Activated CD8-positive, alpha-beta memory T cell treated with anti-CD3 and anti-CD28 coated beads, Interleukin-2, amount 50 U/mL, for 4 hours (primary cell): ENCODE measurements around the gene KDM3B.
A peak's percentile ranks its signal among the peaks of the same experiment; 100 is the strongest.
"Not testable (repeated sequence)": the region's sequence is repeated elsewhere in the genome, so short reads cannot be mapped to it uniquely, and the experiment has no call there.

Experiments used
- DNase-seq: peaks from one replicate; pipeline ENCODE4 v3.0.0-alpha.2; 2020

Gene KDM3B

DNA sequence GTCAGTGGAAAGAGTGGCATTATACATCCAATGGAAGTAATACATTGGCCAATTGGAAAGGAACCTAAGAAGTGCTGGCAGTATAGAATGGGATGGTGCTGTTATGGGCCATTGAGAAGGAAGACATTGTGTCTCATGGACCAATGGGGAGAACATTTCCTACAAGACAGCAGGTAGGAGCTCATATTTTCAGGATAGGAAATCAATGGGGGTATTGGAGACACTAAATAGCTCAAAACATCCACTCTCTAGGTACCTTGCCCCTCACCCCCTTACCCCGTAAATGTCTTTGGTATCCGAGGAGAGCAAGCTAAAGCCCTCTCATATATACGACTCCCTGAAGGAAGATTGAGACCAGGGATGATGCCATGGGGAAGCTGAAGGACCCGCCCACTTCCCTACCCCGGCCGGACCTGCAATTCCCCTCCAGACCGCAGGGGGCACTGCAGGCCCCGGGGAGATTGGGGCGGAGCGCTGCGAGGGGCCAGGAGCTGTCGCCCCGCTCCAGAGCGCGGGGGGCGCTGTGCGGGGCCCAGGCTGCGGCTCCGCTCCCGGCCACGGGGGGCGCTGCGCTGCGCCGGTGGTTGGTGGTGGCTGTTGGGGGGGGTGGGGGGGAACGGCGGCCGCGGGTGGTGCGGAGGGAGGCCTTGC, at the start of gene KDM3B:
Gene KDM3B, plus strand, starts transcription at position 615 of the 651 bp plus-strand sequence. CDS start 111 bp downstream, outside the sequence.
- DNase-seq, result peak; percentile 91

DNA sequence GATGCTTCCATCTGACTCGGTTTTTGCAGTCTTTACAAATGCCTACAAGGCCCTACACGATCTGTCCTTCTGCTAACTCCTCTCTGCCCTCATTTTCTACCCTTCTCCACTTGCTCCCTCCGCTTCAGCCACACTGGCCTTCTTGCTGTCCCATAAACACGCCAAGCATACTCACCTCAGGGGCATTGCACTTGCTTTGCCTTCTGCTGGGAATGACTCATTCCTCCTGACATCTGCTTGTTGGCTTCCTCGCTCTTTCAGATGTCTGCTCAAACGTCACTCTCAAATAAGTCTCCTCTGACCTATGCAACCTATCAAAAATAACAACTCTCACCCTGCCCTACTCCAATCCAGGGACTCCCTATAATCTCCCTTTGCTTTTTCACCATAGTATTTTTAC, 49.1 kb upstream of the KDM3B start:
- DNase-seq, result no peak

DNA sequence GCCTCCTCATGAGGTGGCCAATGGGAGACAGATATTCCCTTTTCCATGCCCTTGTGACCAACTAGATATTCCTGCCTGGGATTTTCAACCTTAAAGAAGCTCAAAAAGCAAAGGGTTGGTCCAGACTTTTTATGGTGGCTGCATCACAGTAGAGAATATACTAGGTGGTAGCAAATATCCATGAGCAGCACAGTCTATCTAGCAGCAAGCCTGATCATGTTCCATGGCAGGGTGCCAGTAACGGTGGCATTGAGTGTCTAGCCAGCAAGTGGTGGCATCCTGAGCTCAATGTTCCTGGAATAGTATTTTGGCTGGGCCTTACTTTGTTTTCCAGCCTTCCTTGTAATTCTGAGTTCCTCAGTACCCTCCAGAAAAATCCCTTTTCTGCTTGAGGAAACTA, 46.7 kb upstream of the KDM3B start:
- no peak for DNase-seq

GRCh38 chr5:138315751-138316278, 36.7 kb upstream of the KDM3B start:
- no peak for DNase-seq

- DNase-seq, result no peak
Measured at GRCh38 chr5:138316355-138316754, 36.1 kb upstream of the KDM3B start.

DNA sequence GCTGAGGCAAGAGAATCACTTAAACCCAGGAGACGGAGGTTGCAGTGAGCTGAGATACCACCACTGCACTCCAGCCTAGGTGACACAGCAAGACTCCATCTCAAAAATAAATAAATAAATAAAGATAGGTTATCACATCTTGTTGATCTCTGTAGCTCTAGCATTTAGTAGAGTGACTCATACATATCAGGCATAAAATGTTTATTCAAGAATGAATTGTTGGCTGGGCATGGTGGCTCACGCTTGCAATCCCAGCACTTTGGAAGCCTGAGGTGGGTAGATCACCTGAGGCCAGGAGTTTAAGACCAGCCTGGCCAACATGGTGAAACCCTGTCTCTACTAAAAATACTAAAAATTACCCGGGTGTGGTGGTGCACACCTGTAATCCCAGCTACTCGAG, 34.3 kb upstream of the KDM3B start:
- DNase-seq, result not testable (repeated sequence)

DNA sequence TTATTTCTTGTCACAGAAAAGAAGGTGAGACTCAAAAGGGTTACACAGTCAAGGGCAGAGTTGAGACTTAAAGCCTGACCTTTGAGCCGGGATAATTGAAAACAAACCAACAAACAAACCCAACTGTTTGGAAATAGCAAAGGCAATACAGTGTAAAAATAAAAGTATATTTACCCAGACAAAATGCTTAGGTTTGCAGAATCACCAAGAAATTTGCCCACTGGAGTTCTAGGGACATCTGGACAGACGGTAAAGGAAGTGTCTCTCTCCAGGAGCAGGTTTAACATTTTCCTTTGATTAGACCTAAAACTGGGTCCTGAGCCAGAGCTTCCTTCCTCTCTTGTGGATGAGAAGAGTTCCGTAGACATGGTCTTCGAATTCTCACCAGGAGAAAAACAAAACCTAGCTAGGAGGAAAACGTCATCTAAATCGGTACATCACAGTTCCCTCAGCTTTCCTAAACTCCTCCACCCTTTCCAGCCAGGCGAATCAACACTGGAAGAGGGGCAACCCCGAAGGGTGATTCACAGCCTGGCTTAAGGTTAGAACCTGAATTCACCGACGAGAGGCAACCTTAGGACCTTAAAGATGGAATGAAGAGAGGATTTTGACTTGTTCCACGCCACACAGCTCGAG, 21.6 kb upstream of the KDM3B start:
- no peak for DNase-seq

DNA sequence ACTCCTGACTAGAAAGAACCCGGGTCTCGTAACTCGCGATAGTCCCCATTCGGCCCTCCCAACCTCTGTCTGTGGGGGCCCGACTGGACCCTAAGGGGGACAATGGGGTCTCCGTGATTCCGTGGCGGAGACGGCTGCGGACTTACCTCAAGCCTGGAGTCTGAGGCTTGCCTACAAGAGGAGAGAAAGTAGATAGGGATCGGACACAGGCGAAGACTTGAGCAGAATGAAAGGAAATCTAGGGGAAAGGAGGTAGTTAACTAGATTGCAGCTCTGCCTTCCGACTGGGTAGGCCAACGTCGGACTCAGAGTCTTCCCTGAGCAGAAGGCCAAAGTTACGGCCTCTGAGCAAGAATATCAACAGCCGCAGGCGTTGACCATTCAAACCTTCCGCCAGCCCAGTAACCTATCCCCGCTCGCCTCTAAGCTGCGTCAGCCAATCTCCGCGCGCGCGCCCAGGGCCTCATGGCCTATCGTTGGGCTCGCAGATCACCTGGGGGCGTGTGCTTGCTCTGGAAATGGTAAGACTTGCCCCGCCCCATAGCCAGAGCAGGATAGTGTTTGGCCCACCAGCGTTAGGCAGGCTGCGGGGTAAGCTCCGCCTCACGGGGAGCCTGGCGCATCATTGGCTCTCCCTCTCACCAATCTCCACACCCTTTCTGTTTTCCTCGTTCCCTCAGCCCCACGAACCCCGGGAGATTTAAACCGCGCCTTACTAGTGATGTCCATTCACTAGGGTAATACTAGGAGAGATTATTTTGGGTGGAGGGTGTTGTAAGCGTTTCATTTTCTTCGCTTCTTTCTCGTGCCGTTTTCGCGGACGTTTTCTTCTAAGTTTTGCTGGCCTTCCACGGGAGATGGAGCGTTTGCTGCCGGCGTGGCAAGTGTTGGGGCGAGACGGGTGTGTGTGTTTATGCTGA, 20.8 kb upstream of the KDM3B start, which contains the start of gene CDC25C:
Gene CDC25C, minus strand, starts transcription at position 356 of the 920 bp plus-strand sequence. CDS start 624 bp downstream, outside the sequence.
- DNase-seq, result peak; percentile 93

DNA sequence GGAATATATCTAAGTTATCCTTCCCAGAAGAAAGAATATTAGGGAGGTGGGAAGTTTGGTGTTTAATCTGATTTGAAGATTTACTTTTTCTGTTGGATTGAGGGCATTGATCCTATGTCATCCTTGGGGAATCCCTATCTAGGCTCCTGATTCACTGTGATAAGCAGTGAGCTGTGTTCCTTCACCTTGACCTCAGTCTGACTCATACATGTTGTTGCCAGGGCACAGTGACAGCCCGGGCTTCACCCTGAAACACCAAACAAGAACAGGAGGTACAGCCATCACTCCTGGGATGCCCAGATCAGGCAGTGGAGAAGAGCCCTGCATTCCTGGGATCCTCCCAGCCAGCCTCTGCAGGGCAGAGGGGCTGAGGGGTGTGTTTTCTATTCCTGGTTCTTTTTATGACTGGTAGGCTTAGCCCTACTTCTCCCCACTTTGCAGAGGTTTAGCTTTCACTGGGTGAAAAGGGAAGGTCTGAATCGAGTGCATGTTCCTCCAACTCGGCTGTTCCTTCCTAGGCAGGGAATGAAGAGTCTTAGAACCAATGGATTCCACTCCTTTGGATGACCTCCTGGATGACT, 17.5 kb upstream of the KDM3B start:
- no peak for DNase-seq

DNA sequence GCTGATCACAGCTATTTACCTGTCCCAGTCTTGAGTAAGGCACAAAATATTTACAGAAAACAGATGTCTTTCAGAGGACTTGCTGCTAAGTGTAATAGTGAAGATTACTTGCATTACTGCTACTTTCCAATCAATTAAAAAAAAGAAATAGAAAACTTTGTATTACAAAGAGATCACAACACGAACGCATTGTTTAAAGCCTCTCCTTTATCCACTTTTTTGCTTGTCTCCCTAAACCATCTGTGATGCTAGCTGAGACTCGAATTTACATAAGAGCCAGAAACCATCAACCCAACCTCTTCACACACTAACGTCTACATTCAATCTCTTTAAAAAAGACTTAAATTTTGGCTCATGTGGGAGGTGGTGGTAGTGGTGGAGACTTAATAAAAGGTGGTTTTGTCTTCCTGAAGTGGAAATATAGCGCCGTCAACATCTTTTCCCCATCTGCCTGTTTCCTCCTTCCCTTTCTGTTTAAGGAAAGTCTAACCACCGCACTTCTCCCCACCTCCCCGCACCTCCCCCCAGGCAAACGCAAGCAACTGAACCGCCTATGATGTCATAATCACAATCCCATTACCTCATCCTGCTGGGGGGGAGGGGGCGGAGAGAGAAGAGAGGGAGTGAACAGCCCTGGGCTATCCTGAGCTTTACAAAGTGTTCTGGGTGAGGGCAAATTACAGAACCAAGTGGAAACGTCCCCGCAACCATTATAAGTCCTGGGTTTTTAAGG, 15.4 kb upstream of the KDM3B start:
- no peak for DNase-seq

GRCh38 chr5:138337685-138338410, 14.6 kb upstream of the KDM3B start, which contains the start of gene FAM53C:
TSS of gene FAM53C (plus strand) at chr5:138338266. CDS start at chr5:138341336, 3,070 bp downstream.
- peak; percentile 90 for DNase-seq

DNA sequence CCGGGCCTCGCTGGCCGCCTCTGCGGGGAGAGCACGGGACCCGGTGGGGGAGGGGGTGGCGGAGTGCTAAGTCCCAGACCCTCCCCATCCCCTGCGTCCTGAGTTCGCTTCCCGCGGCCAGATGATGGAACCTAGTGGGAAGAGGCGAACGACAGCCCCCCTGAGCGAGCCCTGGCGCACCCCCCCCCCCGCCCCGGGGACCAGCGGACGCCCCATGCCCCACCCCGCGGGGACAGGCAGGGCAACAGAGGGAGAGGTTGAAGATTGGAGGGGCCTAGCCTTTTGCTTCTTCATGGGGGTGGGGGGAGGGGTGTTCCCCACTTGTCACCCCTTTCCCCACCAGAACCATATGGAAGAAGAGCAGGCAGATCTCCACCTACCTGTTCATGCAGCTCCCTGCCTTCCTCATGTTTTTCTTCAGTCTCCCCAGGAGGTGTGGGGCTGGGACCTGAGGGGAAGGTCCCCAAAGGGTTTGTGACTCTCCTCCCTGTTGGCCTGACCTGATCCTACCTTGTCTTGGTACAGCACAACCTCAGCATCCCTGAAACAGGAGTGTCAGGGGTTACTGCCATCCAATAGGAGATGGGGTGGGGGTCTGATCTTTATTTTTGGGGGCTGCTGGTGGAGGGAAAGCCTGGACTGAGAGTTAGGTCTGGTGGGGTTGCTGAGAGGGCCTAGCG, 13.9 kb upstream of the KDM3B start:
- DNase-seq, result no peak

DNA sequence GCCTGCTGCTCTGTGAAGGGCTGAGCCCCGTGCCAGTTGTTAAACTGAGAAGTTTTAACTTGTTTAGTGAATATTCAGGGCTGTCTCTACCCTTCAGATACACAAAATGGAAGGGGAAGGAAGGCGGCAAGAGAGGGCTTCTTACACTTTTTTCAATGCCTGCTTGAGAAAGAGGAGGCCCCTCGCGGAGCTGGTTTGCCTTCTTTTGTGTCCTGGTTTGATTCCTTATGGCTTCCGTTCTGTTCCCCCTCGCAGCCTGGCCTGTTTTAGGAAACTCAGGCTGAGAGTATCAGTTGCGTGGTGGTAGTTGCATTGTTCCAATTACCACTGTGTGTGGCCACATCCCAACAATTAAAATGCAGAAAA, 13.4 kb upstream of the KDM3B start:
- no peak for DNase-seq

GRCh38 chr5:138339464-138339863, 13.0 kb upstream of the KDM3B start:
- DNase-seq, result no peak

GRCh38 chr5:138340008-138340407, 12.5 kb upstream of the KDM3B start:
- DNase-seq, result no peak

DNA sequence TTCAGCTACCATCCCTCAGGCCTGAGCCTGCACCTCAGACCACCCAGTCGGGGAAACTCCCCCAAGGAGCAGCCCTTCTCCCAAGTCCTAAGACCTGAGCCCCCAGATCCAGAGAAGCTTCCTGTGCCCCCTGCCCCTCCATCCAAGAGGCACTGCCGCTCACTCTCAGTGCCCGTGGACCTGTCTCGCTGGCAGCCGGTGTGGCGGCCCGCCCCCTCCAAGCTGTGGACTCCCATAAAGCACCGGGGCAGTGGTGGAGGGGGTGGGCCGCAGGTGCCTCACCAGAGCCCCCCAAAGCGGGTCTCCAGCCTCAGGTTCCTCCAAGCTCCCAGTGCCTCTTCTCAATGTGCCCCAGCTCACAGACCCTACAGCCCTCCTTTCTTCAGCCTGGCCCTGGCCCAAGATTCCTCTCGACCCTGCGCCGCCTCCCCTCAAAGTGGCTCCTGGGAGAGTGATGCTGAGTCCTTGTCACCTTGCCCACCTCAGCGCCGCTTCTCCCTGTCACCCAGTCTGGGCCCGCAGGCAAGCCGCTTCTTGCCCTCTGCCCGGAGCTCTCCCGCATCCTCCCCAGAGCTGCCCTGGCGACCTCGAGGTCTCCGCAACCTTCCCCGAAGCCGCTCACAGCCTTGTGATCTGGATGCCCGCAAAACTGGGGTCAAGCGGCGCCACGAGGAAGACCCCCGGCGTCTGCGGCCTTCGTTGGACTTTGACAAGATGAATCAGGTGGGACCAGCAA, 7.4 kb upstream of the KDM3B start:
- no peak for DNase-seq

GRCh38 chr5:138346889-138347288, 5.6 kb upstream of the KDM3B start:
- no peak for DNase-seq

GRCh38 chr5:138349852-138350562, 2.5 kb upstream of the KDM3B start:
- no peak for DNase-seq

DNA sequence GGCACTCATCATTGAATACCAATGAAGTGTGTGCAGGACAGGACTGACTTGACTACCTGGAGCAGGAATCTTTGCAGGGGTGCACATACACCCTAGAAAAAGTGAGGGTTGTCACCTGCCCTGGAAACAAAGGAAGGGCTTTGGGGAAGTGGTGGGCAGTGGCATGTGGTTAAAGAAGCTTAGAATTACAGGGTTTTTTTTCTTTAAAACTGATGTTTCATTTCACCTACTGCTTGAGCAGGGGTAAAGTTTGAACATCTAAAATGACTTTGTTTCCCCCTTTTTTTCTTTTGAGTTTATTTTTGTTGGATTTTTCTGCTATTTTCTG, 2.0 kb upstream of the KDM3B start:
- no peak for DNase-seq

- no peak for DNase-seq
Measured at GRCh38 chr5:138351056-138351455, 1.4 kb upstream of the KDM3B start.
